B cell (primary cell): Measurements from ENCODE around the gene KLHL35.

ENCODE experiments used
- CTCF ChIP-seq: fragments of 200-600 bp; IDR thresholded peaks from one replicate; pipeline ENCODE4 v1.8.0; 2022; ENCODE audit warnings: antibody characterized with exemption, mild to moderate bottlenecking
- EZH2 ChIP-seq: IDR thresholded peaks from 2 replicates; pipeline ENCODE4 v1.6.1; 2012; ENCODE audit warnings: borderline replicate concordance, low read depth, mild to moderate bottlenecking, moderate library complexity, low read length; ENCODE audit not compliant: insufficient read depth, poor library complexity, severe bottlenecking

- TF ChIP-seq CTCF (no peak), EZH2 (no peak)
These were observed 59.8 kb downstream of the KLHL35 start for GRCh38 chr11:75373201-75373600.
